Gastroesophageal sphincter (tissue), 3 donors: ENCODE measurements around the gene SMG5.

Experiments
- CTCF ChIP-seq, 4 experiments: fragments of 200-600 bp in 2 of 4; fragments of 450-650 bp in 2 of 4; sonication (generic) in 1 of 4; IDR thresholded peaks; one replicate each; pipeline ENCODE4 v1.5.1; 2017 to 2019; ENCODE audit warnings: antibody characterized with exemption in 4 of 4, mild to moderate bottlenecking in 2 of 4, moderate library complexity in 2 of 4
- EP300 ChIP-seq: sonication (generic); formaldehyde crosslinking; IDR thresholded peaks from one replicate; pipeline ENCODE4 v1.6.1; 2017; ENCODE audit warnings: antibody characterized with exemption, mild to moderate bottlenecking
- POLR2A ChIP-seq, 2 donors: fragments of 450-650 bp; IDR thresholded peaks; one replicate each; pipeline ENCODE4 v1.6.1; 2017; ENCODE audit warnings: antibody characterized with exemption in 2 of 2, mild to moderate bottlenecking in 2 of 2, moderate library complexity in 1 of 2
- POLR2AphosphoS5 ChIP-seq: sonication (generic); formaldehyde crosslinking; IDR thresholded peaks from one replicate; pipeline ENCODE4 v1.6.1; 2017; ENCODE audit warnings: antibody characterized with exemption

GRCh38 chr1:156214024-156214748 lies 68.4 kb downstream of the SMG5 start:
- TF ChIP-seq CTCF (IDR thresholded peaks at IDR 0.05) (no peak), POLR2AphosphoS5 (no peak), POLR2A (IDR thresholded peaks at IDR 0.05) (no peak), EP300 (no peak)
